Neural progenitor cell (in vitro differentiated cells): ENCODE data around the gene OR52K1. TPM values are rescaled to one million over a fixed set of nuclear protein-coding genes. Genes with fewer than 3 reads are reported as not detected.

ENCODE experiments used
- DNase-seq: peaks from one replicate; pipeline ENCODE4 v3.0.0-alpha.2; 2016; ENCODE audit warnings: low spot score
- H2AFZ ChIP-seq: fragments of 200-600 bp; sonication (generic); replicated peaks from 2 replicates; pipeline ENCODE4 v1.6.1; 2016; ENCODE audit warnings: antibody characterized with exemption
- H3F3A ChIP-seq: fragments of 200-600 bp; sonication (generic); 2 replicates; pipeline ENCODE4 v1.6.1; 2016; ENCODE audit warnings: antibody characterized with exemption, low read depth
- H3K27ac ChIP-seq: fragments of 200-600 bp; sonication (generic); 2 replicates; pipeline ENCODE4 v1.5.1; 2016; ENCODE audit warnings: mild to moderate bottlenecking
- H3K27me3 ChIP-seq: fragments of 200-600 bp; sonication (generic); 2 replicates; pipeline ENCODE4 v1.6.1; 2016; ENCODE audit warnings: mild to moderate bottlenecking, moderate library complexity
- H3K36me3 ChIP-seq: fragments of 200-600 bp; sonication (generic); 2 replicates; pipeline ENCODE4 v1.5.1; 2016
- H3K4me1 ChIP-seq: fragments of 200-600 bp; sonication (generic); 2 replicates; pipeline ENCODE4 v1.6.1; 2016; ENCODE audit warnings: mixed run types
- H3K4me2 ChIP-seq: fragments of 200-600 bp; sonication (generic); 2 replicates; pipeline ENCODE4 v1.6.1; 2016
- H3K4me3 ChIP-seq: fragments of 200-600 bp; sonication (generic); 2 replicates; pipeline ENCODE4 v1.5.1; 2016
- H3K79me2 ChIP-seq: fragments of 200-600 bp; sonication (generic); 2 replicates; pipeline ENCODE4 v1.6.1; 2016; ENCODE audit warnings: low read depth
- H3K9ac ChIP-seq: fragments of 200-600 bp; sonication (generic); 2 replicates; pipeline ENCODE4 v1.6.1; 2016
- H3K9me3 ChIP-seq: fragments of 200-600 bp; sonication (generic); 2 replicates; pipeline ENCODE4 v1.5.1; 2016; ENCODE audit warnings: low read depth
- H4K20me1 ChIP-seq: fragments of 200-600 bp; sonication (generic); 2 replicates; pipeline ENCODE4 v1.6.1; 2016; ENCODE audit warnings: low read depth
- H3K27ac Mint-ChIP-seq: 3 replicates; pipeline ENCODE4 v1.8.0; 2021; ENCODE audit warnings: mixed read lengths
- H3K27me3 Mint-ChIP-seq: 2 replicates; pipeline ENCODE4 v1.8.0; 2022; ENCODE audit warnings: low read depth, mild to moderate bottlenecking, inconsistent platforms, moderate library complexity, mixed read lengths; ENCODE audit not compliant: insufficient read depth
- H3K36me3 Mint-ChIP-seq: 3 replicates; pipeline ENCODE4 v1.8.0; 2021; ENCODE audit warnings: mixed read lengths
- H3K4me1 Mint-ChIP-seq: 3 replicates; pipeline ENCODE4 v1.8.0; 2021; ENCODE audit warnings: mixed read lengths
- H3K4me3 Mint-ChIP-seq: 3 replicates; pipeline ENCODE4 v1.8.0; 2021; ENCODE audit warnings: mild to moderate bottlenecking, moderate library complexity, mixed read lengths
- H3K9me3 Mint-ChIP-seq: 3 replicates; pipeline ENCODE4 v1.8.0; 2020; ENCODE audit warnings: mixed read lengths
- EZH2 ChIP-seq: fragments of 200-600 bp; sonication (generic); IDR thresholded peaks from 2 replicates; pipeline ENCODE4 v1.6.1; 2017; ENCODE audit warnings: antibody characterized with exemption, mild to moderate bottlenecking, moderate library complexity
- EZH2phosphoT487 ChIP-seq: fragments of 200-600 bp; sonication (generic); IDR thresholded peaks from 2 replicates; pipeline ENCODE4 v1.6.1; 2017; ENCODE audit warnings: antibody characterized with exemption
- total RNA-seq: library from RNA; depleted of rRNA; stranded (reverse); fragments of >200 nt; gene quantifications from 2 replicates; pipeline ENCODE4 v1.2.3, GENCODE V29; 2015; ENCODE audit warnings: low replicate concordance
- TF ChIP-seq, protein P1 (sequence below): fragments of 200-600 bp; sonication (generic); IDR thresholded peaks from 2 replicates; pipeline ENCODE4 v1.5.1; 2017; ENCODE audit warnings: antibody characterized with exemption, mild to moderate bottlenecking

Gene OR52K1
- total RNA-seq, 1 donor from 2014 or later, result not detected

DNA sequence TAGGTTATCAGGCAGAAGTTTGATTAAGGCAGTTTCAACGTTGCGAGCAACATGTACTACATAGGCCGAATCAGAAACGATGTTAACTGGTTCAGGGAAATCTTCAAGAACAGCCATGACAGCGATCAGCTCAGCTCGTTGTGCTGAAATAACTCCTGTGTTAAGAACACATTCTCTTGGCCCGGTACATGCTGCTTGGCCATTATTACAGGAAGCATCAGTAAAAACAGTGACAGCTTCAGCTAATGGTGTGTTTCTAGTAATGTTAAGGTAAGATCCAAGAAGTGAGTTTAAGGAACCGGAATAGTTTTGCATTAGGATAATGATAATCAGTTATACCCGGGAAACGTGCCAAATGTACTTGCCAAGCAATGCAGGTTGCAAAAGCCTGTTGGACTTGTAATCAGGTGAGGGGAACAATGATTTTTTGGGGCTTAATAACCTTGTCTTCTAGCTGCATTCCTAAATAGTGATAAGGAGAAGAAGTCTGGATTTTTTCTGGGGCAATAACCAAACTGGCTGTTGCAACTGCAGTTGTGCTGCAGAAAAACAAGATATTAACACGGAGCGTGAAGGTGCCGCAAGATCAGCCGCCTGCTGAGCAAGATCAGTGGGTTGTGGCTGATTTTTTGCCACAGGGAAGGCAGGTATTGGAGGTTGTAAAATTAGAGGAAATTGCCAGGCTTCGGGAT, 14.3 kb downstream of the OR52K1 start:
- no peaks in the 10 kb centered on the region for H4K20me1 ChIP-seq
- Mint-ChIP-seq H3K9me3 (no peaks in the 10 kb centered on the region), H3K27ac (no peak overlapping the region), H3K4me1 (no peaks in the 10 kb centered on the region), H3K4me3 (no peak overlapping the region), H3K27me3 (peaks cover 2% of the 10 kb centered on the region), H3K36me3 (no peaks in the 10 kb centered on the region)
- no peak for DNase-seq
- no peak overlapping the region for H3K4me3 ChIP-seq
- H3K9ac ChIP-seq, result no peak overlapping the region
- H2AFZ ChIP-seq, result no peak overlapping the region
- TF ChIP-seq, protein P1, sequence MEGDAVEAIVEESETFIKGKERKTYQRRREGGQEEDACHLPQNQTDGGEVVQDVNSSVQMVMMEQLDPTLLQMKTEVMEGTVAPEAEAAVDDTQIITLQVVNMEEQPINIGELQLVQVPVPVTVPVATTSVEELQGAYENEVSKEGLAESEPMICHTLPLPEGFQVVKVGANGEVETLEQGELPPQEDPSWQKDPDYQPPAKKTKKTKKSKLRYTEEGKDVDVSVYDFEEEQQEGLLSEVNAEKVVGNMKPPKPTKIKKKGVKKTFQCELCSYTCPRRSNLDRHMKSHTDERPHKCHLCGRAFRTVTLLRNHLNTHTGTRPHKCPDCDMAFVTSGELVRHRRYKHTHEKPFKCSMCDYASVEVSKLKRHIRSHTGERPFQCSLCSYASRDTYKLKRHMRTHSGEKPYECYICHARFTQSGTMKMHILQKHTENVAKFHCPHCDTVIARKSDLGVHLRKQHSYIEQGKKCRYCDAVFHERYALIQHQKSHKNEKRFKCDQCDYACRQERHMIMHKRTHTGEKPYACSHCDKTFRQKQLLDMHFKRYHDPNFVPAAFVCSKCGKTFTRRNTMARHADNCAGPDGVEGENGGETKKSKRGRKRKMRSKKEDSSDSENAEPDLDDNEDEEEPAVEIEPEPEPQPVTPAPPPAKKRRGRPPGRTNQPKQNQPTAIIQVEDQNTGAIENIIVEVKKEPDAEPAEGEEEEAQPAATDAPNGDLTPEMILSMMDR, result no peak
- no peak for TF ChIP-seq EZH2
- no peak for TF ChIP-seq EZH2phosphoT487
- no peak overlapping the region for H3K27ac ChIP-seq
- no peaks in the 10 kb centered on the region for H3K27me3 ChIP-seq
- H3K9me3 ChIP-seq, result no peaks in the 10 kb centered on the region
- H3K36me3 ChIP-seq, result no peaks in the 10 kb centered on the region
- no peaks in the 10 kb centered on the region for H3K4me1 ChIP-seq
- H3K79me2 ChIP-seq, result no peaks in the 10 kb centered on the region
- no peak overlapping the region for H3K4me2 ChIP-seq
- H3F3A ChIP-seq, result no peaks in the 10 kb centered on the region

DNA sequence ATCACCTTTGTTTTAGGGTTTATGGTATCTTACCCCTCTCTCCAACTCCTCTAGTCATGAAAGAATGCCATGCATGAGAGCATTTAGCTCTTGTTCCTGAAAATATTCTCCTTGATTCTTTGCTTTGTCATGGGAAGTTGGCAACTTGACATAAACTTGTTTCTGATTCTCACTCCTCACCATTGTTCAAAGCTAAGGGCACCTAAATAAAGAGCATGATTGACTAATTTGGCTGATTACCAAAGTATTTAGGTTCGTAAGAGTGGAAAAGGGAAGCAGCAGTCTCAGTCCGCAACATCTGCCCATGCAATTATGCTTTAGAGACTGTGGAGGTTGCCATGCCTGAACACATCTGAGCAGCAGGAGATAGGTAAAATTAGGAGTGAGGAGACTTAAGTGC, 26.4 kb downstream of the OR52K1 start:
- Mint-ChIP-seq H3K9me3 (no peaks in the 10 kb centered on the region), H3K27me3 (no peaks in the 10 kb centered on the region), H3K4me3 (no peak overlapping the region), H3K4me1 (no peaks in the 10 kb centered on the region), H3K27ac (no peak overlapping the region), H3K36me3 (no peaks in the 10 kb centered on the region)
- Histone ChIP-seq H4K20me1 (no peaks in the 10 kb centered on the region), H2AFZ (no peak overlapping the region), H3K4me1 (no peaks in the 10 kb centered on the region), H3K9ac (no peak overlapping the region), H3K27ac (no peak overlapping the region), H3F3A (no peaks in the 10 kb centered on the region), H3K4me2 (no peak overlapping the region), H3K79me2 (no peaks in the 10 kb centered on the region), H3K4me3 (no peak overlapping the region), H3K36me3 (no peaks in the 10 kb centered on the region), H3K27me3 (no peaks in the 10 kb centered on the region), H3K9me3 (no peaks in the 10 kb centered on the region)
- TF ChIP-seq, protein P1, result no peak
- no peak for TF ChIP-seq EZH2
- no peak for TF ChIP-seq EZH2phosphoT487
- no peak for DNase-seq

DNA sequence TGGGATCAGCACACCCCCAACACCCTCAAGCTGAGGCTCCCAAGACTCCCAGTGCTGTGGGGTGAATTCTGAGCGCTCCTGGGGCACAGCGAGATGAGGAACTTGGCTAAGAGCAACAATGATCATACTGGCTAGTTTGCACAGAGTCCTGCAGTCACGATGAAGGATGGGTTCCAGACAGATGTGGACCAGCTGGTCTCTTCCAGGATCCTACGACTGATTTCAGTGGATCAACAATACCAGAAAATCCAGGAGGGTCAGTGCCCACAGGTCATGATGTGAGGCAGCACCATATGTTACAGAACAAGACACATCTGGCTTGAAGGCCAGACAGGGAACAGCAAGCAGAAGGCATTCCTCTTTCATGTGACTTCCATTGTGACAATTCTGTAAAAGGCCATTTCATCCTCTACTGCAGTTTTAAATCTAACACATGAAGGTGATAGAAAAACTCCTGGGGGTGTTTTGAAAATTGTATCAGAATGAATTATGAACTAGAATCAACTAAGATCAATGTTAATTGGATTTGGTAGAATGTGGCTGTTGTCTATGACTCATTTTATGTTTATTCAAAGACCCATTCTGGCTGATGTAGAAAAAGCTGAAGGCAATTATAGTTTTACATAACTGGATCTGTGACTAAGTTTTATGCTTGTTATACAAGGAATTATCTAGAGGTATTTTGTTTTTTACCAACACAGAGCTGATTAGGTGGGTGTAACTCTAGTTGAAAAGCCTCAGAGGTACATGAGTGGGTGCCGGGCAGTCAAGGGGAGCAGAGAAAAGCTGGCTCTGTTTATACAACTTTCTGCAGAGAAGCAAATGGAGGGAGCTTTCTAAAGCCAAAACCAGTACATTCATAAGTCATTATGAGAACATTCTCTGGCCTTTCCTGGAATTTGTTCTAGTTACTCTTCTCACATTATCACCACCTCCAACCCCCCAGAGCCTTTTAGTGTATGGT, 29.1 kb downstream of the OR52K1 start:
- H2AFZ ChIP-seq, result no peak overlapping the region
- Mint-ChIP-seq H3K4me3 (no peak overlapping the region), H3K27me3 (no peaks in the 10 kb centered on the region), H3K9me3 (no peaks in the 10 kb centered on the region), H3K36me3 (no peaks in the 10 kb centered on the region), H3K27ac (no peak overlapping the region), H3K4me1 (no peaks in the 10 kb centered on the region)
- H3K27me3 ChIP-seq, result no peaks in the 10 kb centered on the region
- no peaks in the 10 kb centered on the region for H3K4me1 ChIP-seq
- no peaks in the 10 kb centered on the region for H3K79me2 ChIP-seq
- no peak for DNase-seq
- no peak overlapping the region for H3K9ac ChIP-seq
- no peaks in the 10 kb centered on the region for H4K20me1 ChIP-seq
- TF ChIP-seq EZH2phosphoT487 (no peak), EZH2 (no peak)
- TF ChIP-seq, protein P1, result no peak
- no peak overlapping the region for H3K4me2 ChIP-seq
- H3K9me3 ChIP-seq, result no peaks in the 10 kb centered on the region
- H3F3A ChIP-seq, result no peaks in the 10 kb centered on the region
- H3K36me3 ChIP-seq, result no peaks in the 10 kb centered on the region
- no peak overlapping the region for H3K4me3 ChIP-seq
- H3K27ac ChIP-seq, result no peak overlapping the region
